LNCAP (cell line): Measurements from ENCODE around the gene STARD8.

ENCODE experiments used
- TF ChIP-seq, protein P1 (sequence below): fragments of 450-650 bp; IDR thresholded peaks from 2 replicates; pipeline ENCODE4 v1.5.1; 2017; ENCODE audit warnings: mild to moderate bottlenecking

Gene STARD8

DNA sequence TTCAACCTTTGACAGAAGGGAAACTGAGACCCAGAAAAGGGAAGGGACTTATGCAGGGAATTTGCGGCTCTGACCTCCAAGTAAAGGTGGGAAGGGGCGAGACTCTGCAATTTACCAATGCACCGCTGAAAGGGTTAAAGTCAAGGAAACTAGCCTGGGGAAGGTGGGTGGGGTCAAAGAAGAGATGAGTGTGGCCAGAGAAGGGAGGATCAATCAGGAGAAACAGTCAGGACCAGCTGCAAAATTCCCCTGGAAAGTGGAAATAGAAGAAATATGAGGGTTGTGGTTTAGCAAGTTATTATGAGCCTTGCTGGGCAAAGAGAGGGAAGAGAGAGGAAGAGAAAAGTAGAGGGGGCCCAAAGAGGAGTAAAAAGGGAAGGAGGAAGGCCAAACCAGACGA is 30.5 kb downstream of the STARD8 start:
- TF ChIP-seq, protein P1, sequence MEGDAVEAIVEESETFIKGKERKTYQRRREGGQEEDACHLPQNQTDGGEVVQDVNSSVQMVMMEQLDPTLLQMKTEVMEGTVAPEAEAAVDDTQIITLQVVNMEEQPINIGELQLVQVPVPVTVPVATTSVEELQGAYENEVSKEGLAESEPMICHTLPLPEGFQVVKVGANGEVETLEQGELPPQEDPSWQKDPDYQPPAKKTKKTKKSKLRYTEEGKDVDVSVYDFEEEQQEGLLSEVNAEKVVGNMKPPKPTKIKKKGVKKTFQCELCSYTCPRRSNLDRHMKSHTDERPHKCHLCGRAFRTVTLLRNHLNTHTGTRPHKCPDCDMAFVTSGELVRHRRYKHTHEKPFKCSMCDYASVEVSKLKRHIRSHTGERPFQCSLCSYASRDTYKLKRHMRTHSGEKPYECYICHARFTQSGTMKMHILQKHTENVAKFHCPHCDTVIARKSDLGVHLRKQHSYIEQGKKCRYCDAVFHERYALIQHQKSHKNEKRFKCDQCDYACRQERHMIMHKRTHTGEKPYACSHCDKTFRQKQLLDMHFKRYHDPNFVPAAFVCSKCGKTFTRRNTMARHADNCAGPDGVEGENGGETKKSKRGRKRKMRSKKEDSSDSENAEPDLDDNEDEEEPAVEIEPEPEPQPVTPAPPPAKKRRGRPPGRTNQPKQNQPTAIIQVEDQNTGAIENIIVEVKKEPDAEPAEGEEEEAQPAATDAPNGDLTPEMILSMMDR: no peak

DNA sequence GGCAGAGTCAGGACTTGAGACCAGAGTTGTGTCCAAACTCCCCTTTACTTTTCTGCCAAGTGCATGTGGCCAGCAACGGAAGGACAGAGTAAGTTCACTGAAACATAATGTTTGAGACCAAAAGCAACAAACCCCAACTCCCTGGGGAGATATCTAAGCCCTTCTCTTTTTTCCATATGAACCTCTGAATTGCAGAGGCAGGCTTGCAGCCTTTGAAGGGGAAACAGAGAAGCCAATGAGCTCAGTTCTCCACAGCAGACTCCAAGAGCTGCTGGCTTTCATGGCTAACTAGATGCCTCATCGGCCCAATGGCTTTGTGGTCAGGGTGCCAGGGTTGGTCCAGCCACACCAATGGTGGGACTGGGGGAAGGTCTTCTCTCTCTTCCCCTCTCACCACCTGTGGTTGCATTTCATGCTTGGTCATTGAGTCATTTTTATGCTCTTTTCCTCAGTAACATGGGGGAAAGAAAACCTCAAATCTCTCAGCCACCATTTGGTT is 34.0 kb downstream of the STARD8 start:
- TF ChIP-seq, protein P1: no peak

DNA sequence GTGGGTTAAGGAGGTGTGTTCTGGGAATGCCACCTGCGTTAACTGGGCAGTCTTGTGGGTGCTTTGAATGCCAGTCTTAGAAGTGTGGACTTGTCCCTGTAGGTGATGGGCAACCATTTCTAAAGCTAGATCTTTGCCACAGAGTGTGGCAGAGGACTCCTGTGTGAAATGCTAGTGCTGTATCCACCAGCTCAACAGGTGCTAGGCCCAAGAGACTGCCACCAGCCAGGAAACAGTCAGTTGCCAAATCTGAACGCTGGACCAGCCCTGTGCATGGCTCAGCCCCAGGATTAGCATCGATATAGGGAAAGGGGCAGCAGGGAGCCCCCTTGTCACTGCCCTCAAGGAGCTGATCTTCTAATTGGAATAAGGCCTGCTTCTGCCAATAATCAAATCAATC is 35.3 kb downstream of the STARD8 start:
- TF ChIP-seq, protein P1: no peak

DNA sequence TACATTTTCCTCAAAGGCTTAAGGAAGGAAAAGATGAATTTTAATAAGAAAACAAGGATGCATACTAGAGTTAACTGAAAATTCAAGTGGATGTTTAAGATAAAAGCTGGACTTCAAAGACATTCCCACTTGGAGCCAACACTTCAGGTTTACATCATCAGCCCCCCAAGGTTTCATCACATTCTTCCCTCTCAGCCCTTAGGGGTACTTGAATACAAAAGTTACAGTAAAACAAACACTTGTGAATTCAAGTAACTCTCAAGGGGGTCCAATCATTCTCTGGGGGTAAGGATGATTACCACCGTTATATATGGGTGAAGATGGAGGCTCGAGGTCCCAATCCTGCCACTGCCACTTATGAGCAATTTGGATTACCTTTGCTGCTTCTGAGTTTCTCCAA is 36.1 kb downstream of the STARD8 start:
- TF ChIP-seq, protein P1: no peak

DNA sequence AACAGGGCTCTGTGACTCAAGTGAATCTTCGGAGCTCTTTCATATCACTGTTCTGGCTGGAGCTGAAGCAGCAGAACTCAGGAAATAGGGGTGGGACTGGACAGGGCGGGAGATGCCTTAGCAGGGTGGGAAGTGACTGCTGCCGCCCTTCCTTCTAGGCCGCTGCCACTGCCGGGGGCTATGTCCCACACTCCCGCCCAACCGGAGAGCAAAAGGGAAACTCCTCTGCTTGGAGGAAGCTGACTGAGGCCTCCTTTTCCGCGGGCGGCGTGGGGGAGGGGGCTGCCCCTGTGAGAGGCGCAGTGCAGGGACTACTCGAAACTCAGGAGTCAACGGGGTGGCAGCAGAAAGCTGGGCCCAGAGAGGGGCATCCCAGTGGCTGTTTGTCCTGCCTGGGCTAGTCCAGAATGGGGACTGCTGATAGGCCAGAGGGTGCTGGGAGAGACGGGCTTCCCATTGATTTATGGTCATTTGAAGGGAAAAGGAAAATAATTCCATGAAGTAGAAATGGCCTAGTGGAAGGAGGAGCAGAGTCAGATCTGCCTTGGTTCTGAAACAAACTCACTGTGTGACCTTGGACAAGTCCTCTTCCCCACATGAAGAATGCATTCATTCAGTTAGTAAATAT is 36.9 kb downstream of the STARD8 start:
- TF ChIP-seq, protein P1: no peak

DNA sequence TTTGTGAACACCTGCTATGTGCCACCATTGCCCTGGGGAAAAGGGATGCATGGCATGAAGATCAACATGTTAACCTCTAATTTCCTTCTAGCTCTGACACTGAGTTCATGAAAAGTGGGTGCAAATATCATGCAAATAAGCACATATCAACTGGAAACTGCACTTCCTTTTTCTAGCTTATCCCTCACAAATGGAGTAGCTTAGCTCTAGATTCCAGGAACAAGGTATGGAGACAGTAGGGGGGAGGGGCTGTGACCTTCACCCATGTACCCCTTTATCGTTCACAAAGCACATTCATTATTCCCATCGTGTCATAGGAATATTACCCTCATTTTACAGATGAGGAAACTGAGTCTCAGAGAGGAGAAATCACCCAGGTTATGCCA is 37.4 kb downstream of the STARD8 start:
- TF ChIP-seq, protein P1: no peak

DNA sequence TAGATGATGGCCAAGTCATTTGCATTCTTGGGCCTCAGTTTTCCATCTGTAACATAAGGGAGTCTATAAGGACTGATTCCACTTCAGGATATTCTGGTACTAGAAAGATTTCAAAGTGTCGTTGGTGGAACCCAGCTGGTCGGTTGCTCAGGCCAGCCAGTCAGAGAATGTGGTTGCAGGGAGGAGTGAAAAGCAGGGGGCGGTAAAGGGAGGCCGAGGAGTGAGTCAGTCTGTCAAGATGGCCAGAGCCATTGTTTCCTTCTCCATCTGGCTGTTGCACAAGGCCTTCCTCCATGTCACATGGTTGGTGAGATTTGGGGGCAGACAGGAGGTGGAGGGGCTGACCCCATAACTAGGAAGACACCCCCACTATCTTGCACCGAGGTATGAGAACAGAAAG is 38.2 kb downstream of the STARD8 start:
- TF ChIP-seq, protein P1: no peak
